ENCODE data around the gene APOBEC3C.

DNA sequence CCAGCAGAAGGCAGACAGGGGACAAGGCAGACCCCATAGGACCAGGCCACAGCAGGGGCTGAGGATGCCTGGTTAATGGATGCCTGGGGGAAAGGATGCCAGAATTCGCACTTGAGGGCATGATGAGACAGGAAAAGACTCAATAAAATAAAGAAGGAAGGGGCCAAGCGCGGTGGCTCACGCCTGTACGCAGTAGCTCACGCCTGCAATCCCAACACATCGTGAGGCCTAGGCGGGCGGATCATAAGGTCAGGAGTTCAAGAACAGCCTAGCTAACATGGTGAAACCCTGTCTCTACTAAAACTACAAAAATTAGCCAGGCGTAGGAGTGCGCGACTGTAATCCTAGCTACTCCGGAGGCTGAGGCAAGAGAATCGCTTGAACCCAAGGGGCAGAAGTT is 16.6 kb downstream of the APOBEC3C start:
- TF ChIP-seq, protein P1, sequence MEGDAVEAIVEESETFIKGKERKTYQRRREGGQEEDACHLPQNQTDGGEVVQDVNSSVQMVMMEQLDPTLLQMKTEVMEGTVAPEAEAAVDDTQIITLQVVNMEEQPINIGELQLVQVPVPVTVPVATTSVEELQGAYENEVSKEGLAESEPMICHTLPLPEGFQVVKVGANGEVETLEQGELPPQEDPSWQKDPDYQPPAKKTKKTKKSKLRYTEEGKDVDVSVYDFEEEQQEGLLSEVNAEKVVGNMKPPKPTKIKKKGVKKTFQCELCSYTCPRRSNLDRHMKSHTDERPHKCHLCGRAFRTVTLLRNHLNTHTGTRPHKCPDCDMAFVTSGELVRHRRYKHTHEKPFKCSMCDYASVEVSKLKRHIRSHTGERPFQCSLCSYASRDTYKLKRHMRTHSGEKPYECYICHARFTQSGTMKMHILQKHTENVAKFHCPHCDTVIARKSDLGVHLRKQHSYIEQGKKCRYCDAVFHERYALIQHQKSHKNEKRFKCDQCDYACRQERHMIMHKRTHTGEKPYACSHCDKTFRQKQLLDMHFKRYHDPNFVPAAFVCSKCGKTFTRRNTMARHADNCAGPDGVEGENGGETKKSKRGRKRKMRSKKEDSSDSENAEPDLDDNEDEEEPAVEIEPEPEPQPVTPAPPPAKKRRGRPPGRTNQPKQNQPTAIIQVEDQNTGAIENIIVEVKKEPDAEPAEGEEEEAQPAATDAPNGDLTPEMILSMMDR (IDR thresholded peaks at IDR 0.05), result no peak
- TF ChIP-seq POLR2A (IDR thresholded peaks at IDR 0.05), result no peak
- no peak for TF ChIP-seq POLR2AphosphoS5 (IDR thresholded peaks at IDR 0.05)

Measured in stomach (tissue), 4 donors.